B cell (primary cell): Measurements from ENCODE around the gene CD101.

Source experiments
- CTCF ChIP-seq: fragments of 200-600 bp; IDR thresholded peaks from one replicate; pipeline ENCODE4 v1.8.0; 2022; ENCODE audit warnings: antibody characterized with exemption, mild to moderate bottlenecking
- EZH2 ChIP-seq: IDR thresholded peaks from 2 replicates; pipeline ENCODE4 v1.6.1; 2012; ENCODE audit warnings: borderline replicate concordance, low read depth, mild to moderate bottlenecking, moderate library complexity, low read length; ENCODE audit not compliant: insufficient read depth, poor library complexity, severe bottlenecking

GRCh38 chr1:117025568-117025967, 24.0 kb downstream of the CD101 start:
- TF ChIP-seq CTCF (no peak), EZH2 (no peak)
